T-helper 1 cell treated with Interleukin-12 subunit alpha and Interleukin-12 subunit beta and Interleukin-4 antibody, amounts not matched to agents 30 μg/mL and 1 μg/mL, for 36 hours (primary cell): ENCODE measurements around the gene ESAM.

Experiments used
- H3K27ac Mint-ChIP-seq: one replicate; pipeline ENCODE4 v1.8.0; 2021; ENCODE audit warnings: mild to moderate bottlenecking, mixed read lengths
- H3K27me3 Mint-ChIP-seq: one replicate; pipeline ENCODE4 v1.8.0; 2021; ENCODE audit warnings: low read depth, mixed read lengths
- H3K36me3 Mint-ChIP-seq: one replicate; pipeline ENCODE4 v1.8.0; 2021; ENCODE audit warnings: low read depth, mixed read lengths
- H3K4me1 Mint-ChIP-seq: one replicate; pipeline ENCODE4 v1.8.0; 2021; ENCODE audit warnings: low read depth, mixed read lengths
- H3K4me3 Mint-ChIP-seq: one replicate; pipeline ENCODE4 v1.8.0; 2021; ENCODE audit warnings: mild to moderate bottlenecking, moderate library complexity, mixed read lengths
- H3K9me3 Mint-ChIP-seq: one replicate; pipeline ENCODE4 v1.8.0; 2021; ENCODE audit warnings: mixed read lengths

The ESAM gene

GRCh38 chr11:124717786-124718651 lies 44.1 kb downstream of the ESAM start:
- no peaks in the 10 kb centered on the region for H3K9me3 Mint-ChIP-seq
- H3K27me3 Mint-ChIP-seq = peaks cover 79% of the 10 kb centered on the region
- H3K4me3 Mint-ChIP-seq = peak overlapping the region; percentile 59
- H3K4me1 Mint-ChIP-seq = peaks cover 6% of the 10 kb centered on the region
- no peak overlapping the region for H3K27ac Mint-ChIP-seq
- H3K36me3 Mint-ChIP-seq = no peaks in the 10 kb centered on the region

- Mint-ChIP-seq H3K27me3 (peaks cover 73% of the 10 kb centered on the region), H3K36me3 (no peaks in the 10 kb centered on the region), H3K27ac (no peak overlapping the region), H3K4me1 (peaks cover 6% of the 10 kb centered on the region), H3K9me3 (no peaks in the 10 kb centered on the region), H3K4me3 (no peak overlapping the region)
Measured at GRCh38 chr11:124717421-124717785, 44.7 kb downstream of the ESAM start.

DNA sequence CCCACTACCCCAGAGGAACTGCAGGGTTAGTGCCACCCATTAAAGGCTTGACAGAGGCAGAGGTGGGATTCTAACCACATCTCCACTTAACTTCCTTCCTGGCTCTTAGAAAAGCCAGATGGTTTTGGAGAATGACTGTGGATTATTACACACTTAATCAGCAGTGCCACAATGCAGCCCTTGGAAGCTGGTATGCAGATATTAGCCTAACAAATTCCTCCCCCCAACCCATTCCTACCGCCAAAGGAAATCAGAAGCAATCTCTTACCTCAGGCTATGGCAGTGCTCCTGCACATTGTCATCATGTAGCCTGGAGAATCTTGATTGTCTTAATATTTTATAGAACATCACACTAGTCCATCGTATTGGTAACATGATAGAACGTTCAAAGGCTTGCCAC lies 45.5 kb downstream of the ESAM start:
- Mint-ChIP-seq H3K4me3 (no peak overlapping the region), H3K27ac (no peak overlapping the region), H3K9me3 (no peaks in the 10 kb centered on the region), H3K27me3 (peaks cover 65% of the 10 kb centered on the region), H3K4me1 (peaks cover 6% of the 10 kb centered on the region), H3K36me3 (no peaks in the 10 kb centered on the region)

- Mint-ChIP-seq H3K36me3 (no peaks in the 10 kb centered on the region), H3K4me3 (no peak overlapping the region), H3K27me3 (peaks cover 26% of the 10 kb centered on the region), H3K27ac (no peak overlapping the region), H3K9me3 (no peaks in the 10 kb centered on the region), H3K4me1 (no peaks in the 10 kb centered on the region)
Measured at GRCh38 chr11:124712392-124712791, 49.7 kb downstream of the ESAM start.

GRCh38 chr11:124707829-124708228 lies 54.3 kb downstream of the ESAM start:
- H3K27ac Mint-ChIP-seq = no peak overlapping the region
- H3K4me1 Mint-ChIP-seq = no peaks in the 10 kb centered on the region
- no peaks in the 10 kb centered on the region for H3K27me3 Mint-ChIP-seq
- no peak overlapping the region for H3K4me3 Mint-ChIP-seq
- no peaks in the 10 kb centered on the region for H3K9me3 Mint-ChIP-seq
- H3K36me3 Mint-ChIP-seq = no peaks in the 10 kb centered on the region
